Loucy (cell line): ENCODE measurements around the gene GPC3.
"Not testable (repeated sequence)": the region's sequence is repeated elsewhere in the genome, so short reads cannot be mapped to it uniquely, and the experiment has no call there.

ENCODE experiments used
- H2AFZ ChIP-seq: fragments of 200-600 bp; sonication (generic); 2 replicates; pipeline ENCODE4 v1.6.0; 2016; ENCODE audit warnings: antibody characterized with exemption, mild to moderate bottlenecking, low read length, moderate library complexity
- H3F3A ChIP-seq: fragments of 200-600 bp; 2 replicates; pipeline ENCODE4 v1.6.0; 2016; ENCODE audit warnings: antibody characterized with exemption, low read depth, mild to moderate bottlenecking
- H3K27me3 ChIP-seq: fragments of 200-600 bp; sonication (generic); 2 replicates; pipeline ENCODE4 v1.6.1; 2014; ENCODE audit warnings: low read length, mild to moderate bottlenecking; ENCODE audit not compliant: insufficient read depth, poor library complexity, severe bottlenecking
- H3K36me3 ChIP-seq: fragments of 200-600 bp; sonication (generic); 2 replicates; pipeline ENCODE4 v1.6.1; 2016; ENCODE audit warnings: low read length; ENCODE audit not compliant: insufficient read depth
- H3K4me1 ChIP-seq: fragments of 200-600 bp; sonication (generic); 2 replicates; pipeline ENCODE4 v1.5.1; 2014; ENCODE audit warnings: low read length, mild to moderate bottlenecking; ENCODE audit not compliant: insufficient read depth, poor library complexity, severe bottlenecking
- H3K4me2 ChIP-seq: fragments of 200-600 bp; sonication (generic); 2 replicates; pipeline ENCODE4 v1.6.0; 2014; ENCODE audit warnings: antibody characterized with exemption, low read length, low read depth, mild to moderate bottlenecking; ENCODE audit not compliant: poor library complexity, severe bottlenecking
- H3K4me3 ChIP-seq: fragments of 200-600 bp; sonication (generic); 2 replicates; pipeline ENCODE4 v1.5.1; 2014; ENCODE audit warnings: low read length, mild to moderate bottlenecking, mixed read lengths; ENCODE audit not compliant: poor library complexity, severe bottlenecking
- H3K79me2 ChIP-seq: fragments of 200-600 bp; sonication (generic); 2 replicates; pipeline ENCODE4 v1.6.1; 2014; ENCODE audit warnings: low read length; ENCODE audit not compliant: insufficient read depth
- H3K9ac ChIP-seq: fragments of 200-600 bp; sonication (generic); 2 replicates; pipeline ENCODE4 v1.6.0; 2014; ENCODE audit warnings: mild to moderate bottlenecking, low read depth, low read length, moderate library complexity; ENCODE audit not compliant: poor library complexity, severe bottlenecking
- H3K9me2 ChIP-seq: fragments of 200-600 bp; sonication (generic); replicated peaks from 2 replicates; pipeline ENCODE4 v1.6.1; 2016; ENCODE audit warnings: low read depth, low read length, mixed read lengths
- H3K9me3 ChIP-seq: fragments of 200-600 bp; sonication (generic); 2 replicates; pipeline ENCODE4 v1.6.1; 2014; ENCODE audit warnings: mild to moderate bottlenecking, antibody characterized with exemption, low read length, low read depth; ENCODE audit not compliant: insufficient read depth
- H4K20me1 ChIP-seq: fragments of 200-600 bp; sonication (generic); 2 replicates; pipeline ENCODE4 v1.6.0; 2014; ENCODE audit warnings: antibody characterized with exemption, low read length, mild to moderate bottlenecking; ENCODE audit not compliant: insufficient read depth, poor library complexity, severe bottlenecking
- EZH2phosphoT487 ChIP-seq: fragments of 200-600 bp; IDR thresholded peaks from 2 replicates; pipeline ENCODE4 v1.6.1; 2018; ENCODE audit warnings: antibody characterized with exemption, mild to moderate bottlenecking, moderate library complexity, borderline replicate concordance
- TF ChIP-seq, protein P1 (sequence below): fragments of 200-600 bp; sonication (generic); conservative IDR thresholded peaks from 2 replicates; pipeline ENCODE4 v1.5.1; 2014; ENCODE audit warnings: mild to moderate bottlenecking, antibody characterized with exemption, low read length

The GPC3 gene

DNA sequence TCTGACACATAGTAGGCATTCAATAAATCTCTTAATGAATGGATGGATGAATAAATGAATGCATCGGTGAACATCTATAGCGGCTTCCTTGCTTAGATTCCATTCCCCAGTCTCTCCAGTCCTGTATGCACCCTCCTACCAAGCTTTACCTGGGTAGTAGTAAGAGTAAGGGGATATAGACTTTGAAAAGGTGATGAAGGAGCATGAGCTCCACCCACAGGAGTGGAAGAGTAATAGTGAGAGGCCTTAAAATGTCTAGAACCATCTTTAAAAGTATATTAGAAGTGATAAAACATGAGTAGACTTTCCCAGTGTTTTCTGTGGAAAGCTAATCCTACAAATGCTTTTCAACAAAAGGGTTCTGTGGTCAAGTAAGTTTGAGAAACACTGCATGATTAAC, 35.5 kb upstream of the GPC3 start:
- Histone ChIP-seq H3K4me2 (no peak overlapping the region), H3F3A (no peaks in the 10 kb centered on the region), H3K79me2 (no peaks in the 10 kb centered on the region), H3K4me1 (no peaks in the 10 kb centered on the region), H4K20me1 (no peaks in the 10 kb centered on the region), H2AFZ (no peak overlapping the region), H3K4me3 (no peak overlapping the region), H3K27me3 (no peaks in the 10 kb centered on the region), H3K9me3 (no peaks in the 10 kb centered on the region), H3K9me2 (no peaks in the 10 kb centered on the region), H3K9ac (no peak overlapping the region), H3K36me3 (no peaks in the 10 kb centered on the region)
- TF ChIP-seq, protein P1, sequence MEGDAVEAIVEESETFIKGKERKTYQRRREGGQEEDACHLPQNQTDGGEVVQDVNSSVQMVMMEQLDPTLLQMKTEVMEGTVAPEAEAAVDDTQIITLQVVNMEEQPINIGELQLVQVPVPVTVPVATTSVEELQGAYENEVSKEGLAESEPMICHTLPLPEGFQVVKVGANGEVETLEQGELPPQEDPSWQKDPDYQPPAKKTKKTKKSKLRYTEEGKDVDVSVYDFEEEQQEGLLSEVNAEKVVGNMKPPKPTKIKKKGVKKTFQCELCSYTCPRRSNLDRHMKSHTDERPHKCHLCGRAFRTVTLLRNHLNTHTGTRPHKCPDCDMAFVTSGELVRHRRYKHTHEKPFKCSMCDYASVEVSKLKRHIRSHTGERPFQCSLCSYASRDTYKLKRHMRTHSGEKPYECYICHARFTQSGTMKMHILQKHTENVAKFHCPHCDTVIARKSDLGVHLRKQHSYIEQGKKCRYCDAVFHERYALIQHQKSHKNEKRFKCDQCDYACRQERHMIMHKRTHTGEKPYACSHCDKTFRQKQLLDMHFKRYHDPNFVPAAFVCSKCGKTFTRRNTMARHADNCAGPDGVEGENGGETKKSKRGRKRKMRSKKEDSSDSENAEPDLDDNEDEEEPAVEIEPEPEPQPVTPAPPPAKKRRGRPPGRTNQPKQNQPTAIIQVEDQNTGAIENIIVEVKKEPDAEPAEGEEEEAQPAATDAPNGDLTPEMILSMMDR = peak; percentile 45
- no peak for TF ChIP-seq EZH2phosphoT487

GRCh38 chrX:134019567-134020206, 34.3 kb upstream of the GPC3 start:
- H3K27me3 ChIP-seq = no peaks in the 10 kb centered on the region
- TF ChIP-seq EZH2phosphoT487 = no peak
- TF ChIP-seq, protein P1 = no peak

DNA sequence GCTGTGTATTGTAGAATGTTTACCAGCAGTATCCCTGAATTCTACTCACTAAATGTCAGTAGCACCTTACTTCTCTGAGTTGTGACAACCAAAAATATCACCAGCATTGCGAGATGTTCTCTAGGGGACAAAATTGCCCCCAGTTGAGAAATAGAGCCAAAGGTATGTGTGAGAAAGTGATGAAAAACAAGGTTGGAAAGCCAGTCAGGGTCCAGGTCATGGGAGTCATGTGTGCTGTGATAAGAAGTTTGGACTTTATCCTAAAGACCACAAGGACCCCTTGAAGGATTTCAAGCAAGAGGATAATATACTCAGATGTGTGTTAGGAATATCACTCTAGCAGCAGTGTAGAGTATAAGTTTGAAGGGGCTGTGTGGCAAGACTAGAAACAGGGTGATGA, 30.9 kb upstream of the GPC3 start:
- H3K4me2 ChIP-seq, H3K4me1 ChIP-seq, H3K36me3 ChIP-seq, H3K9ac ChIP-seq, H3K27me3 ChIP-seq, H4K20me1 ChIP-seq, H3K4me3 ChIP-seq, H2AFZ ChIP-seq, H3F3A ChIP-seq, H3K79me2 ChIP-seq, H3K9me2 ChIP-seq, H3K9me3 ChIP-seq: not testable (repeated sequence)

More at GRCh38 chrX:134019567-134020206, 34.3 kb upstream of the GPC3 start:
- Histone ChIP-seq H2AFZ (no peak overlapping the region), H3F3A (no peaks in the 10 kb centered on the region), H3K79me2 (no peaks in the 10 kb centered on the region), H3K9ac (no peak overlapping the region), H3K4me1 (no peaks in the 10 kb centered on the region), H3K4me3 (no peak overlapping the region), H3K4me2 (no peak overlapping the region), H3K36me3 (no peaks in the 10 kb centered on the region), H4K20me1 (no peaks in the 10 kb centered on the region), H3K9me3 (no peaks in the 10 kb centered on the region), H3K9me2 (no peaks in the 10 kb centered on the region)

DNA sequence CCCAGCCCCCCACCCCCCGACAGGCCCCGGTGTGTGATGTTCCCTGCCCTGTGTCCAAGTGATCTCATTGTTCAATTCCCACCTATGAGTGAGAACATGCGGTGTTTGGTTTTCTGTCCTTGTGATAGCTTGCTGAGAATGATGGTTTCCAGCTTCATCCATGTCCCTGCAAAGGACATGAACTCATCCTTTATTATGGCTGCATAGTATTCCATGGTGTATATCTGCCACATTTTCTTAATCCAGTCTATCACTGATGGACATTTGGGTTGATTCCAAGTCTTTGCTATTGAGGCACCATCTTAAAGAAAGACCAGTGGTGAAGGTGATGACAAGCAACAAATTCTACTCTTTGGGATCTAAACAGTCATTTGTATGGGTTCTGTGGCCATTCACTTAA, 30.1 kb upstream of the GPC3 start:
- H3K4me1 ChIP-seq, H2AFZ ChIP-seq, H3K36me3 ChIP-seq, H3K9me2 ChIP-seq, H3K4me2 ChIP-seq, H3K9me3 ChIP-seq, H4K20me1 ChIP-seq, H3K27me3 ChIP-seq, H3K9ac ChIP-seq, H3K4me3 ChIP-seq, H3F3A ChIP-seq, H3K79me2 ChIP-seq: not testable (repeated sequence)
